ENCODE measurements around the gene EDDM13.
"Not testable (repeated sequence)": the region's sequence is repeated elsewhere in the genome, so short reads cannot be mapped to it uniquely, and the experiment has no call there.

EDDM13 gene, protein sequence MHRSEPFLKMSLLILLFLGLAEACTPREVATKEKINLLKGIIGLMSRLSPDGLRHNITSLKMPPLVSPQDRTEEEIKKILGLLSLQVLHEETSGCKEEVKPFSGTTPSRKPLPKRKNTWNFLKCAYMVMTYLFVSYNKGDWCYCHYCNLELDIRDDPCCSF

DNA sequence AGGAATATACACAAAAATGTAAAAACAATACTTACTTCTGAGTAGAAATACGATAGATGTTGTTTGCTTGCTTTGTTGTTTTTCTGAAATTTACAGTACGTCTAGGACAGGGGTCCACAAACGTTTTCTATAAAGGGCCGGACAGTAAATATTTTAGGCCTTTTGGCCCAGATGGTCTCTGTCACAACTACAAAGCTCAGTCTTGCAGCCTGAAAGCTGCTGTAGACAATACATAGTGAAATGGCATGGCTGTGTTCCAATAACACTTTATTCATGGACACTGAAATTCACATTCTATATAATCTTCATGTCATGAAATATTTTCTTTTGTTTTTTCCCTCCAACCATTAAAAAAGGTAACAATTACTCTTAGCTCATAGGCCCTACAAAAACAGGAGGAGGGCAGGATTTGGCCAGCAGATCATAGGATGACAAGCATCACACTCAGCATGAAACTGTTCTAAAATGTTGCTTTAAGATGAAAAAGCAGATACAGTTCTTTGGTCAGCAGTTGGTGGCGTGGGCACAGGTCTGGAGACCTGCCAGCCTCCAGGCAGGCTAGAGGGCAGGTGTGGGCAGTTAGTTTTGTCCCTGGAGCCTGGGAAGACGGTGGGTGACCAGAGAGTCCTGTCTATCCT lies at the start of gene EDDM13:
TSS of gene EDDM13 (plus strand) at position 588 of the 638 bp plus-strand sequence. CDS start 87 bp downstream, outside the sequence.
- DNase-seq, result no peak

DNA sequence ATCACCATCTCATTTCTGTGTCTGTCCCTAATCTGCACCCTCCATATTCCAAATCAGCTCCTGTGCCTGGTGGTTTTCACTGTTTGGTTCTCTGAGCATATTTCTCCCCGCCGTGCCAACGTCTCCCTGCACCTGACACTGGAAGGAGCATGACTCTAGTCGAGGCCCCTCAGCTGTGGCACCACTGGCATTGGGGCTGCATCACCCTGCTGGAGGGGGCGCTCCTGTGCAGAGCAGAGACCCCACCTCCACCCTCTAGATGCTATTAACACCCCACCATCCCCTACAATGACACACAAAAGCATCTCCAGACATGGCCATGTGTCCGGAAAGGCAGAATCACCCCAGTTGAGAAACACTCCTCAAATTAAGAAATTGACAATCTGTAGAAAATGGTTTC lies 49.6 kb upstream of the EDDM13 start:
- DNase-seq, result no peak

DNA sequence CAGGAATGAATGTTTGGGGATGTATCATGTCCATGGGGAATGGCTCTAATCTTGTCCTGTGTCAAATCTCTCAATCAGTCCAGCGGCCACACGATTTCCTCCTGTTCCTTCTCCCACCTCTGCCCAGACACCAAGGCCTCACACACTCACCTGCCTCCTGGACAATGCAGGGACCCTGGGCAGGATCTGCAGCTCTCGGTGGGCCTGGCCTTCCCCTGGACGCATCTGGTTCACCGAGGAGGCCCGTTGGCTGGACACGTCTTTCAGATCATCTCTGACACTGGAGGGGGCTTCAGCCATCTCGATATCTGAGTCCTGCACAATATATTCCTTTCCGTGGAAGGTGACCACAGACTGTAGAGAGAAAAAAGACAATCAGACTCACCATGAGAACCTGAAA lies 49.1 kb upstream of the EDDM13 start:
- no peak for DNase-seq

DNA sequence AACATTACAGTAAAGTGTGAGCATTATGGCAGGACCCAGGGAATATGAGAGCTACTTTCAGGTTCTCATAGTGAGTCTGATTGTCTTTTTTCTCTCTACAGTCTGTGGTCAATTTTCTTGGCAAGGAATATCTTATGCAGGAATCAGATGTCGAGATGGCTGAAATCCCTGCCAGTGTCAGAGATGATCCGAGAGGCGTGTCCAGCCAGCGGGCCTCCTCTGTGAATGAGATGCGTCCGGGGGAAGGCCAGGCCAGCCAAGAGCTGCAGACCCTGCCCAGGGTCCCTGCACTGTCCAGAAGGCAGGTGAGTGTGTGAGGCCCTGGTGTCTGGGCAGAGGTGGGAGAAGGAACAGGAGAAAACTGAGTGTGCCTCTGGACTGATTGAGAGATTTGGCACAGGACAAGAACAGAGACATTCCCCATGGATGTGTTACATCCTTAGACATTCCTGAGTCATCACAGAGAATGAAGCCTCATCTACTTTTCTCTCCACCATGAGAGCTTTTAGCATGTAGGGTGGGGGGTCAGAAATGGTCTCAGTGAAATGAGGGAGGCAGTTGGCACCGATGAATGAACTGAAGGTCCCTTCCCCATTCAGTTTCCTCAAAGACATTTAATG lies 27.3 kb upstream of the EDDM13 start:
- no peak for DNase-seq

DNA sequence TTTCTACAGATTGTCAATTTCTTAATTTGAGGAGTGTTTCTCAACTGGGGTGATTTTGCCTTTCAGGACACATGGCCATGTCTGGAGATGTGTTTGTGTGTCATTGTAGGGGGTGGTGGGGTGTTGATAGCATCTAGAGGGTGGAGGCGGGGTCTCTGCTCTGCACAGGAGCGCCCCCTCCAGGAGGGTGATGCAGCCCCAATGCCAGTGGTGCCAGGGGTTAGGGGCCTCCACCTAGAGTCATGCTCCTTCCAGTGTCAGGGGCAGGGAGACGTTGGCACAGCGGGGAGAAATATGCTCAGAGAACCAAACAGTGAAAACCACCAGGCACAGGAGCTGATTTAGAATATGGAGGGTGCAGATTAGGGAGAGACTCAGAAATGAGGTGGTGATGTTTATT lies 26.8 kb upstream of the EDDM13 start:
- not testable (repeated sequence) for DNase-seq

DNA sequence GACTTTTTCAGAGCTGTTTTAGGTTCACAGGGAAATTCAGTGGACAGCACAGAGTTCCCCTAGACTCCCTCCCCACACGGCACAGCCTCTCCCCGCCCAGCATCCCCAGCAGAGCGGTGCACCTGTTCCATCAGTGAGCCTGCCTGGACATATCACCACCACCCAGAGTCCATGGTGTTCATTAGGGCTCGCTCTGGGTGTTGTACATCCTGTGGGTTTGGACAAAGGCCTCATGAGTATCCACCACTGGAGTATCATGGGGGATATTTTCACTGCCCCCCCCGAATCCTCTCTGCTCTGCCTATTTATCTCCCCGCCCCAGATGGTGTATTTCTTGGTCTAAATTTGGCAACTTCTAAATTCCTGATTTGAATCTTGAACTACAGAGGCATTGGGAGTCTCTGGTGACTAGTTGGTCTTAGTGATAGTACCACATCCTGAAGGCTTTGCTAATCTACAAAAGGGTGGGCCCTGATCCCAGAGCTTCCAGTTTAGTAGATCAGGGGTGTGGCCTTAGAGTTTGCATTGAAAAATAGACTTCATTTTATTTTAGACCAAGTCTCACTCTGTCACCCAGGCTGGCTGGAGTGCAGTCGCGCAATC lies 23.7 kb upstream of the EDDM13 start:
- DNase-seq, result not testable (repeated sequence)

DNA sequence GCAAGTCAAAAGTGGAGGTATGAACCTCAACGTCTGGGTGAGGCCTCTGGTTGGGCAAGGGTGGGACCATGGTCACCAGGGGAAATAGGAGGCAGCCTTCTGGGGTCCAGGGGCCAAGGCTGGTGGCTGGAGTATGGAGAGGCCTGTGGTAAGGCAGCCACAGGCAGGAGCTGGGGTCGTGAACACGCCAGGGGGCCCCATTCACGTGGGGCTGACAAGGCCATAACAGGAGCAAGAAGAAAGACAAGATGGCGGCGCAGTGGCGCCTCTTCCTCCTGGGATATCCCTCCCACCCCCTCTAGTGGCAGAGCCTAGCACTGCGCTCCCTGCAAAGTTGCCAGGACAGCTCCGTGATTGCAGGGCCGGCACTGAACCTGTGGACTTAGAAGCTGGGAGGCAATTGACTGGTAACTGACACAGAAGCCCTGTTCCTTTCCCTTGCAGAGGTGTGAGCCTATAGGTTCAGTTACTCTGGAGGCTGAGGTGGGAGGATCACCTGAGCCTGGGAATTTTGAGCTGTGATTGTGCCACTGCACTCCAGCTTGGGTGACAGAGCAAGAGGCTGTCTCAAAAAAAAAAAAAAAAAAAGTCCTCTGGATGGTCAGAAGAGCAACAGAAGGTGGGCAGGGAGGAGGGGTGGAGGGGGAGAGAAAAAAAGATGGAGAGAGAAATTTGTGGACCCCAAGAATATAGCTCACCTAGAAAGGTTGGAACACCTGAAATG lies 19.7 kb upstream of the EDDM13 start:
- DNase-seq, result peak; percentile 7

DNA sequence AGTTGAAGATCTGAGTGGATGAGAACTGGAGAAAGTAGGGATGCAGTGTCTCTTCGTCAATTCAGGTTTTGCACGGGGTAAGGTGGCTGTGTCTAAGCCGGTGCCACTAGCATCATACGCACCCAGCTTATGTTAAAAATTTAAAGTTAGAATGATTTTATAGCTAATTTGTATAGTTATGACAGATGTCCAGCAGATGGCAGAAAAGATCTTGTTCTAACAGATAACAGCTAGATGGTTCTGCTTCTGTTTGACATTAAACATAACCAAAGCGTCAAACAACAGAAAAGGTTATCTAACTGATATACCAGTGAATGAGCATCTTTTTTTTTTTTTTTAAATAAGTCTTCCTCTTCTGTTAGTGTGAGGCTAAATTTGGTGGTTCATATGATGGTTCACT lies 18.8 kb upstream of the EDDM13 start:
- peak; percentile 41 for DNase-seq

DNA sequence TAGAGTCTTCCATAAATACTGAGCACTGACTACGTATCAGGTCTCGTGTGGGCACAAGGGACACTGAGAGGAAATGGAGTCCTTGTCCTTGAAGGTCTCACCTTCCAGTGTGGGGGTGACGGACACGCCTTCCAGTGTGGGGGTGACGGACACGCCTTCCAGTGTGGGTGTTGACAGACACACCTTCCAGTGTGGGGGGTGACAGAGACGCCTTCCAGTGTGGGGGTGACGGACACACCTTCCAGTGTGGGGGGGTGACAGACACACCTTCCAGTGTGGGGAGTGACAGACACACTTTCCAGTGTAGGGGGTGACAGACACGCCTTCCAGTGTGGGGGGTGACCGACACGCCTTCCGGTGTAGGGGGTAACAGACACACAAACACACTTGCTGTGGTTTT lies 14.3 kb upstream of the EDDM13 start:
- no peak for DNase-seq

DNA sequence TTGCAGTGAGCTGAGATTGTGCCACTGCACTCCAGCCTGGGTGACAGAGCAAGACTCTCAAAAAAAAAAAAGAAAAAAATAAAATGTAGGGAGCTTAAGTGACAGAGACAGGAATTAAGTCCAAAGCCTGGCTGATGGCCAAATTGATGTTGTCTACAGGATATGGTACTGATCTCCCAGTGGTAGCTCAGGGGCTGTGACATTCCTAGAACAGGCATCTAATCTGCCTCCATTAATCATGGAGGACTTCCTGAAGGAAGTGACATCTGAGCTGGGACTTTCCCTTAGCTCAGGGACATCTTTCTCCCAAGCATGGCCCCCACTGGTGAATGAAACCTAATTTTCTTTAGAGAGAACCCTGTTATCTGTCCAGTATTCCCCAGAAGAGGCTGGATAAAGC lies 11.4 kb upstream of the EDDM13 start:
- no peak for DNase-seq

DNA sequence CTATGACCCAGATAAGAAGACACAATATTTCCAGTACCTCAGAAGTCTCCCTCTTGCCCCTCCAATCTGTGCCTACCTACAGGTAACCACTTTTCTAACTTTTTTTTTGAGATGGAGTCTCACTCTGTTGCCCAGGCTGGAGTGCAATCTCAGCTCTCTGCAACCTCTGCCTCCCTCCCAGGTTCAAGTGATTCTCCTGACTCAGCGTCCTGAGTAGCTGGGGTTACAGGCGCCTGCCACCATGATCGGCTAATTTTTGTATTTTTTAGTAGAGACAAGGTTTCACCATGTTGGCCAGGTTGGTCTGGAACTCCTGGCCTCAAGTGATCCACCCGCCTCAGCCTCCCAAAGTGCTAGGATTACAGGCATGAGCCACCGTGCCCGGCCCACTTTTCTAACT lies 10.6 kb upstream of the EDDM13 start:
- DNase-seq, result not testable (repeated sequence)

DNA sequence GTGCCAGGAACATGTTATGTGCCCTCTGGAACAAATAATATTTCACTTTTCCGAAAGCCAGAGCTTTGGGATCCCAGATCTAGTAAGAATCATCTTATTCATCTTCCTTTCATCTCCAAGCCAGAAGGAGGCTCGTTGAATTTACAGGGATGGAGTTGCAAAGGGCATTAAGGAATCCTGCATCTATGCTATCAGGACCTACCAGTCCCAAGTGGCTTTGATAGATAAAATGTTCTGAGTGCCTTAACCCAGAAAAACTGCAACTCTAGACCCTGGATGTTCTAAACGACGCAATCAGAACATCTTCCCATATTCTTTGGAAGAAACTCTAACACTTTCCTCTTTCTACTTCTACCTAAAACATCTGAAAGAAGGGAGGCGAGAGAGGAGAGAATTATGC lies 9.2 kb upstream of the EDDM13 start:
- no peak for DNase-seq

DNA sequence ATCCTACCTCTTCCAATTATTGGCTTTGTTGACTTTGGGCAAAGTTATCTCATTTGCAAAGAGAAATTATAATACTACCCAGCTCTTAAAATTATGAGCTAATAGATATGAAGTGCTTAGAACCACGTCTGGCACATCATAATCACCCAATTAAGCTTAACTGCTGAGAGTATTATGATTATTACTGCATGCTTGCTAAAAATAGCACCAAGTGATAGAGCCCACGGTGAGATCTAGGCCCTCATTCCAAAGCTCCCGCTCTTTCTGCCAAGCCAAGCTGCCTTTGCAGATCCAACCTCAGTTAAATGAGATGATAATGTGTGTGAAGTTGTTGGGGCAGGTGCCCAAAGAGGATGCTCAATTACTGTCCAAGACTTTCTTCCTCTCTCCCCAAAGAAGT lies 6.5 kb upstream of the EDDM13 start:
- no peak for DNase-seq

DNA sequence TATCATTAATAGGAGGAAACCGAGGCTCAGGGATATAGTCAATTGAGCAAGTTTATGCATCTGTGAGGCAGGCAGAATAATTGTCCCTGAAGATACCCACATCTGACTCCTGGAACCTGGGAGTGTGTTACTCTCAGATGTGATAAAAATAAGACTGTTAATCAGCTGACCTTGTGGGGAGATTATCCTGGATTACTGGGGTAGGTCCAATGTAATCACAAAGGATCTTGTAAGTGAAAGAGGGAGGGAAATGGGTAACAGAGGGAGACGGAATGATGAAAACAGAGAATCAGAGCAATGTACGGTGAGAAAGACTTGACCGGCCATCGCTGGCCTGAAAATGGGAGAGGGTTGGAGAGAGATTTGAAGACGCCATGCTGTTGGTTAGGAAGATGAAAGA lies 3.2 kb upstream of the EDDM13 start:
- no peak for DNase-seq

DNA sequence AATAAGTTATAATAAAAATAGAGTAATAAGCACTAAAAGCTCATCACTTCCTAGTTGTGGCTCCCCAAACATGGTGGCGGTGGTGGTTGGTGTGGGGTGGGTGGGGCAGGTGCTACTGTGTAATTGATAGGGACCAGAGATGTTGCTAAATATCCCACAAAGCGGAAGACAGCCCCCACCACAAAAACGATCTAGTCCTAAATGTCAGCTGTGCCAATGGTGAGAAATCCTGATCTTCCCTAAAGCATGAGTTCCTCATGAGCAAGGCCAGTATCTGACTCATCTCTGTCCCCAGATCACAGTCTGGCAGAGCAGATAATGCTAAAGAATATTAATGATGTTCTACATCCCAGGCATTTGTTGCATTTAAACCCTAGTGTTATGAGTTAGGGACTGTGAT lies 1.9 kb upstream of the EDDM13 start:
- DNase-seq, result no peak

DNA sequence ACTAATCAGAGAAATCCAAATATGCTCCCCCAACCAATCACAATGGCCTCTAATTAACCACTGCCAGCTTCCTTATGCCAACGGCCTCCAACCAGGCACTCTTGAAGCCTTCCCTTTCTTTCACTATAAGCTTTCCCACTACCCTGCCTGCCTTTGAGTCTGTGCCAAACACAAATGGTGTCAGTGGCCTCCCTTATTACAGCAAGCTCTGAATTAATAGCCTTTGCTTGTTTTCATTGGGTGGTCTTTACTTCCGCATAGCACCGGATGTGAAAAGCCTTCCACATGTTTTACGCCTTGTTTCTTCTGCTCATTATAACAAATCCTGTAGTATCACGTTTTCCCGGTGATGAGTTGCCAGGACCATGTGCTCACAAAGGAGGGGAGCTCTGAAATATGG lies 1.4 kb upstream of the EDDM13 start:
- DNase-seq, result no peak

DNA sequence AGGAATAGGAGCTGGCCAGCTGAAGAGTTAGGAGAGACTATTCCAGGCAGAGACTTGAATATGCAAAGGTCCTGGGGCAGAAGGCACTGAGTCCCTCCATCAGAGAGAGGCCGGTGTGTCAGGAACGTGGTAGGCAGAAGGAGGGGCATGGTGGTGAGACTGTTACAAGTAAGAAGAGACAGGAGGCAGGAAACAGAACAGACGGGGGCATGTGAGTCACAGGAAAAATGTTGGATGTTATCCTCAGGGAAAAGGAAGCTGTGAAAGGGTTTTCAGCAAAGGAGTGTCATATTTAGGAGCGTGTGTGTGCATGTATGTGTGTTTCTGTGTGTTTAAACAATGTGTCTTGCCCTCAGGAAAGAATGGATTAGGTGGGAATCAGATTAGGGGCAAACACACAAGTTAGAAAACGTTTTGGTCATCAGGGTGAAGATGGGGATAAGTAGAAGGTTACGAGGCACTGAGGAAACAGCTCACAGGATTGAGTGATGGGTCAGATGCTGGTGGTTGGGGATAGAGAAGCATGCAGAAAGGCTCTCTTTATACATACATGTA lies 1.1 kb downstream of the EDDM13 start:
- no peak for DNase-seq

DNA sequence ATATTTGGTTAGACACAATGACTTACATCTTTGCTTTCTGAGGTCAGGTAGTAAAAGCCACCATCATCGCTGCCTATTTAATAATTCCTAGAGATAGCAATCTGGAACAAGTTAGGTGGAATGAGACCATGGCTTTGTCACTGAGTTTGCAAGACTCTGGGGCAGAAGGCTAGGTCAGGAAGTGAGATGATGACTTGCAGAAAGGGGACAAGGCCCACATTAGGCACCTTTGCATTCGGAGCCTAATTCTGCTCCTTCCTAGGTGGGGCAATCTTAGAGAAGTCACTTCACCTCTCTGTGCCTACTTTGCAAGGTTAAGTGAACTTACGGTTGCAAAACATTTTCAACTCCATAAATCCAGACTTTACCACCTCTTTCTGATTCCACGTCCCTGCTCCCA lies 10.3 kb downstream of the EDDM13 start:
- no peak for DNase-seq

DNA sequence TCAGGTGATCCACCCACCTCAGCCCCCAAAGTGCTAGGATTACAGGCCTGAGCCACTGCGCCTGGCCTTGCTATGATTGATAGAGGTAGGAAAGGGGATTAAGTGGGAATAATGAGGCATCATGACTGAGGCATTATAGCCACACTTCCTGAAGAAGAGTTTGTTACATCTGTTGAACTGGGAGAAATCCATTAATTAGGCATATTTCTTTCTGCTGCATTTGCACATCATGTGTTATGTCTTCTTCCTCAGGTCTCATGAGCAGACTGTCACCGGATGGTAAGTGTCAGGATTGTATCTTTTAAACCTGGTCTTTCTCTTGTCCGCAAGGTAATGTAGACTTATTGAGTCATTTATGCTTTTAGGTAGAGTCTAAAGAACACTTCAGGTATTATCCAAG lies 12.2 kb downstream of the EDDM13 start:
- DNase-seq, result no peak

DNA sequence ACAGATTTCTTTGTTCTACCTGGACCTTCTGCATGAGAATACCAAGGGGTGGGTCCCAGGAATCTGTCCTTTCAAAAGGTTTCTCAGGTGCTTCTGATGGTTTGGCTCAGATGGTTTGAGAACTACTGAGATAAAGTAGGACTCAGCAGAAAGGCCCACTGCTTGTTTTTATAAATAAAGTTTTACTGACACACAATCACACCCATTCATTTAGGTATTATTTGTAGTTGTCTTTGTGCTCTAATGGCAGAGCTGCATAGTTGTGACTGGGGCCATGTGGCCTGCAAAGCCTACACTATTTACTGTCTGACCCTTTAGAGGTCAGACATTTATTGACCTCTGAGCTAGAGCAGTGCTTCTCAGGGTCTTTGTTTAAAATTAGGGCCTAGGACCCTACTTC lies 17.6 kb downstream of the EDDM13 start:
- no peak for DNase-seq

DNA sequence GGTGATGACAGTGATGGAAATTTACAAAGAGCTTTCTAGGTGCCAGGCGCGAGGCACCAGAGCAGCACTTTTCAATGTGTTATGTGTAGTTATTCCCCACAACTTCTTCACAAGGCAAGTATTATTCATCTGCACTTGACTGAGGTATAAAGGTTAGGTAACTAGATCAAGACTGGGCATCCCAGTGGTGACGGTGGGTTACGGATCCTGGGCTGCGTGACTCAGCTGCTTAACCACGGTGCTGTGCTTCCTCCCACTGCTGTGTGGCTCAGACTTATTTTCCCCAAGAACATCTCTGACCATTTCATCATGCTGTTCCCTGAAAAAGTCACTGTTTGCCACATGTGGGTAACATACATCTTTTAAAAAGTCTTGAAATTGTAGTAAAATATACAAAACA lies 19.3 kb downstream of the EDDM13 start:
- no peak for DNase-seq

DNA sequence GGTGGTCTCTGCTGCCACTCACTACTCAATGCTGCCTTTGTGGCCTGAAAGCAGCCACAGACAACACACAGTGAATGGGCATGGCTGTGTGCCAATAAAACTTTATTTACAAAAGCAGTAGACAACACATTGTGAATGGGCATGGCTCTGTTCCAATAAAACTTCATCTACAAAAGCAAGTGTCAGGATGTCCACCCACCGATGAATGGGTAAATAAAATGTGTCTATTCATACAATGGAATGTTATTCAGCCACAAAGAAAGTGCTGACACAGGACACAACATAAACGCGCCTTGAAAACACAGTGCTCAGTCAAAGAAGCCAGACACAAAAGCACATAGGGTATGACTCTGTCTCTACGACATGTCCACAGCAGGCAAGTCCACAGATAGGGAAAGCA lies 22.0 kb downstream of the EDDM13 start:
- peak; percentile 6 for DNase-seq
